NCI-H146 (cell line): ENCODE data around the gene PRRX2.
"Not testable (repeated sequence)": the region's sequence is repeated elsewhere in the genome, so short reads cannot be mapped to it uniquely, and the experiment has no call there.

Experiments
- DNase-seq: peaks from one replicate; lab custom pipeline; 2025; lab: John Stamatoyannopoulos, UW

PRRX2 gene

GRCh38 chr9:129760784-129761183 lies 95.3 kb downstream of the PRRX2 start:
- DNase-seq, result not testable (repeated sequence)

- no peak for DNase-seq
These were observed 96.0 kb downstream of the PRRX2 start for GRCh38 chr9:129761293-129761900.

- no peak for DNase-seq
These were observed 96.5 kb downstream of the PRRX2 start for GRCh38 chr9:129761901-129762369.

- DNase-seq, result not testable (repeated sequence)
These were observed 97.0 kb downstream of the PRRX2 start for GRCh38 chr9:129762370-129762984.

GRCh38 chr9:129762985-129763926 lies 97.8 kb downstream of the PRRX2 start:
- no peak for DNase-seq

- no peak for DNase-seq
These were observed 100.4 kb downstream of the PRRX2 start for GRCh38 chr9:129765764-129766317.

GRCh38 chr9:129768486-129768885 lies 103.0 kb downstream of the PRRX2 start:
- DNase-seq, result no peak

- DNase-seq, result no peak
These were observed 104.2 kb downstream of the PRRX2 start for GRCh38 chr9:129769669-129770068.

- no peak for DNase-seq
These were observed 105.3 kb downstream of the PRRX2 start for GRCh38 chr9:129770741-129771140.
